ENCODE data around the gene CHKA. TPM values are rescaled to one million over a fixed set of nuclear protein-coding genes. Genes with fewer than 3 reads are reported as not detected.

Gene CHKA
- 22.0 and 37.0 TPM in 2 replicates for total RNA-seq

DNA sequence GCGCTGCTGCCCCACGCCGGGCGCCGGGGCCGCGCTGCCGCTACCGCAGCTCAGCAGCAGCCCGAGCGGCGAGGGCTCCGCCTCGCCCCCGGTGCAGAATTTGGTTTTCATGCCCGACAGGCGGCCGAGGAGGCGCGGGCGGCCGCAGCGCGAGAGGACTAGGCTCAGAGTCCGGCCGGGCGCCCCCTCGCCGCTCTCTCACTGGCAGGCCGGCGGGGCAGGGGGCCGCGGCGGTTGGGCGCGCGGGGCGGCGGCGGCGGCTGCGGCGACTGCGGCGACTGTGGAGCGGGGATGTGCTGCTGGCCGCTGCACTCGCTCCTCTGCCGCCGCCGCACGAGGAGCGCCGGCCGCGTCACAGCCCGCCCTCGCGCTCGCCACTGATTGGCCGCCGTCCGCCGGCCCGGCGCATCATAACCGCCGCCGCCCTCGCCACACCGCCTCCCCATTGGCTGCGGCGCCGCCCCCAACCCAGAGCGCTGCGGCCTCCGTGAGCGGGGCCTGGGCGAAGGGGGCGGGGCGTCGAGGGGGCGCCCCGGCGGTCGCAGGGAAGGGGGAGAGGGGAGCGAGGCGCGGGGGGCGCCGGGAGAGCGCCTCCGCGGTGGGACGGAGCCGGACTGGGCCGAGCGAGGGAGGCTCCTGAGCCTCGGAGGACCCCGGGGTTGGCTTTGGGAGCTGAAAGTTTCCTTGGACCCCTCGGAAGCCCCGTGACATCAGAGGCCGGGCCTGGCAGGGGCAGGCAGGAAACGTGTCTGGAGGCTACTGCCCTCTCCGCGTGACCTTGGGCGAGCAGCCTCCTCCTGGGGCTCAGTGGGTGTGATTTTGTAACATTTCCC, at the start of gene CHKA:
TSS of gene CHKA (minus strand) at position 322 of the 833 bp plus-strand sequence. CDS start at position 111, 211 bp downstream.
- DNase-seq (ENCODE audit: low read depth in 2 of 2): peak; percentile 73 to 95

DNA sequence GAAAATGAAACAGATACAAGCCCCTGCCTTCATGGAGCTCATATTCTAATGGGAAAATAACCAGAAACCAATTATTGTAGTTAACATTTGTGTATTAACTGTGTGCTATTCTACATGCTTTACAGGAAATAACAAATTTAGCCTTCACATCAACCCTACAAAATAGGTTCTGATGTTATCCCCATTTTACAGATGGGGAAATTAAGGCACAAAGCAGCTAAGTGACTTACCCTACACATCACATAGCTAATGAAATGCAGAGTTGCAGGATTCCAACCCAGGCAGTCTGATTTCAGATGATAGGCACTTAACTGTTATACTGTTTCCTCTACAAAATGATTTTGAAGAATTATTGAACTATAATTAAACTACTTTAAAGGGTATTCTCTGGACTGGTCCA, 48.3 kb upstream of the CHKA start:
- no peak for DNase-seq (ENCODE audit: low read depth in 2 of 2)

- DNase-seq (ENCODE audit: low read depth in 2 of 2): no peak
Measured at GRCh38 chr11:68168694-68169093, 47.5 kb upstream of the CHKA start.

- DNase-seq (ENCODE audit: low read depth in 2 of 2): no peak
Measured at GRCh38 chr11:68167474-68167873, 46.3 kb upstream of the CHKA start.

GRCh38 chr11:68166969-68167368, 45.8 kb upstream of the CHKA start:
- no peak for DNase-seq (ENCODE audit: low read depth in 2 of 2)

- DNase-seq (ENCODE audit: low read depth in 2 of 2): no peak
Measured at GRCh38 chr11:68165601-68166000, 44.4 kb upstream of the CHKA start.

GRCh38 chr11:68164437-68164836, 43.2 kb upstream of the CHKA start:
- no peak for DNase-seq (ENCODE audit: low read depth in 2 of 2)

- no peak for DNase-seq (ENCODE audit: low read depth in 2 of 2)
Measured at GRCh38 chr11:68163691-68164090, 42.5 kb upstream of the CHKA start.

DNA sequence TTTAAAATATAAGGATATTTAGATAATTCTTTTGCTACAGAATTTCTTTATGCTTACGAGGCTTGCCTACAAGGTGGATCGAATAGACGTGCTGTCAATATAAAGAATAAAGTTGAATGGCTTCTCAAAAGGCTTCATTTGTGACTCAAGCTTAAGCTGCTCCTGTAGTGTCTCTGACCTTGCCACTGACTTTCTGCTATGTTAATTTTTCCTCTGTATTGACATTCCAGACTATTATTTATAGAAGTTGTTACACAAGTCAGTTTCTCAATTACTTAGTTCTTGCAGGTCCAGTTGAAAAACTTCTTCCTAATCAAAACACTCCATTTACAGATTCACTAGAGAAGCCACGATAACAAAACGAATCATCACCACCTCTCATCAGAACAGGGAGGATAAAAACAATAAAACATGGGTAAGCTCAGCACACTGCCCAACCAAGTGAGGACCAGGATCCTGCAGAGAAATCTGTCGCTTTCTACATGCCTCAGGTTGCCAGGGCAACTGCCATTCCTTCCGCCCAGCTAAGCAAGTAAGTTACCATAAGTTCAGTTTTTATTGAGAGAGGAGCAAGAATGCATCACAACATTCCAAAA, 39.0 kb upstream of the CHKA start:
- DNase-seq (ENCODE audit: low read depth in 2 of 2): no peak

- no peak for DNase-seq (ENCODE audit: low read depth in 2 of 2)
Measured at GRCh38 chr11:68159665-68160064, 38.5 kb upstream of the CHKA start.

DNA sequence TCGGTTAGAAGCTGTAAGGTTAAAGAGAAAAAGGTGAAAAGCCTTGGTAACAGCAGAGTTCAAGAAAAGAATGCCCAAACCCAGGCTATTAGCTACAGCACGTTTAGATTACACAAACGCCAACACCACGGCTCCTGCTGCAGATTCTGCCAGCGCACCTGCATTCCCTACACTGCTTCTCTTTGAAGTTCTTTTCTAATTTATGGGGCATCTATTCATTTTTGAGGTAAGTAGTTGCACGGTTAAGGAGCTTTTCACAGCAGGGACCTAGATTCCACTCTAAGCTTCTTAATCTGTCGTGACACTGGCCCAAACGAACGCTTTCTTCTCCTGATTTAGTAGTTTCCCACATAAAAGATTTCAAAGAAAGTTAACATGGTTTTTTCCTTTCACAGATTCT, 38.0 kb upstream of the CHKA start:
- DNase-seq (ENCODE audit: low read depth in 2 of 2): no peak

DNA sequence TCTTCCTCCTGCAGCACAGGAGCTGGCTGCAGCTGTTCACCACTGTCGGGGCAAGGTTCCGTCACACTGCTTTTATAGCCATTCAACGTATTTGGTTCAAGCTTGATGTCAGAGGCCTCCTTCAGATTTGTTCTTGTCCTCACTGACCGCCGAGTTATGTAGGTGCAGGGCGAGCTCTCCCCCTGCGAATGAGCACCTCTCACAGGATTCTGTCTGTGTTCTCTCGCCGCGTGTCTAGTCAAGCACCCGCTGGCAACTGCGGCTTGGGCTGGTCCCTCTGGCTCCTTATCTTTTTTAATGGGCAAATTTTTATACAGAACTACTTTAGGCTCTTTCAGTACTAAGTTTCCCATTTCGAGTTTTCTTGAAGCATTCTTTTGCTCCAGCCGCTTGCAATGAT, 37.4 kb upstream of the CHKA start:
- DNase-seq (ENCODE audit: low read depth in 2 of 2): no peak

DNA sequence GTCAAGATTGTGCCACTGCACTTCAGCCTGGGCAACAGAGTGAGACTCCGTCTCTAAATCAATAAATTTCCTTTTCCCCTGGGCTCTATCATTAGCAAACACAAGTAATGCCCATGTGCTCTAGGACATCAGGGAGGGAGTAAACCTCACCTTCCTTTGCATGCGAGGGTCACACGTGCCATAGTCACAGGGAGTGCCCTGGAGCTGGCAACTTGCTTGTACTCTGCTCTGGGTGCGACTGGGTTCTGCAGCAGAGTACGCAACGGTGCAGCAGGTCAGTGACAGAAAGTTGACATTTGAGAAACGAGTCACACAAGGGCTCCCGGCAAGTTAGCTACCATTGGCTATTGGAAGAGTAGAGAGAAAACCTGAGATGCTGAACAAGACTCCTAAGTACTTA, 32.6 kb upstream of the CHKA start:
- no peak for DNase-seq (ENCODE audit: low read depth in 2 of 2)

GRCh38 chr11:68150037-68150436, 28.8 kb upstream of the CHKA start:
- peak in 1 of 2 donors; percentile 82 for DNase-seq (ENCODE audit: low read depth in 2 of 2)

DNA sequence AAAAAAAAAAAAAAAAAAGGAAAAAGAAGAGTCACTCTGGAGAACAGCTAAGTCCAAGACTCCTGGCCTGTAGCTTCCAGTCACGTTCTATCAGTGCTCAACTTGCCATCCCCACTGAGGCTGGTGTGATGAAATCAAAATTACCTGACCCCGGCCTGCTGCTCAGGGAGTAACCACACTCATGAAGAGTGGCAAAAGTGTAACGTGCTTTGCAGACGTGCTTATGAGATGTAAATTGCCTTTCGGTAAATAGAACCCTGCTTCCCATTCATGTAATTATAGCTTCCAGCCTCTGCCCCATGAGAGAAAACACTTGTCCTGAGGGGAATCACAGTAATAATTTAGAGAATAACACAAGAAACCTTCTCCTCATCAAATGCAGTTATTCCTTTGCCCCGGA, 28.2 kb upstream of the CHKA start:
- DNase-seq (ENCODE audit: low read depth in 2 of 2): no peak

GRCh38 chr11:68148879-68149278, 27.7 kb upstream of the CHKA start:
- no peak for DNase-seq (ENCODE audit: low read depth in 2 of 2)

DNA sequence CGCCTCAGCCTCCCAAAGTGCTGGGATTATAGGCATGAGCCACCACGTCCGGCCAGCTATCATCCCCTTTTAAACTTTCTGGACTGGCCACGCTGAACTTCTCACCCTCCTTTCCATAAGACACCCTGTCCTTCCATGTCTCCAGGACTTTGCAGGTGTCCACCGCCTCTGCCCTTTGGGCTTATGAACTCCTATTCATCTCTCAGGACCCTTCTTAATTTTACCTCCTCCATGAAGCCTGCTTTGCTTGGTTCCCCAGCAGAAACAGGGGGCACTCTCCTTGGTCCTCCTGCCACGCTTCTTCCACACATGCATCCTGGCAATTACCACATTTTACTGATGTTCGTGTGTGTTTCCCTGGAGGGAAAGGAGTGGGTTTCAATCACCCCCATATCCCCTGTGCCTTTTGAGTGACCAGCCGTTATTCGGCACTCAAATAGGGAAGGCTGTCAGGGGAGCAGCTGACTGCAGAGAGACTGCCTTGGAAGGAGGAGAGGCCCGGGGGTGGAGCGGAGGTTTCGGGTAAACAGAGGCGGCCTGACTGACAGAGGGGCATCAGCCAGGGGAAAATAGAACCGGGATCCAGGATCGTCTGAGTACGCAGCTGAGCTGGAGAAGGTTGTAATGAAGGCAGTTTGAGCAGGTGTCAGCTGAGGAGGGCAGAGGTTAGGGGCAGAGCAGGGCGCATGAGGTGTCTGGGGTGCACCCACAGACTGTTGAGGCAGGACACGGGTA, 27.1 kb upstream of the CHKA start:
- DNase-seq (ENCODE audit: low read depth in 2 of 2): no peak

- peak in 1 of 2 donors; percentile 64 for DNase-seq (ENCODE audit: low read depth in 2 of 2)
Measured at GRCh38 chr11:68146704-68147474, 25.7 kb upstream of the CHKA start.

DNA sequence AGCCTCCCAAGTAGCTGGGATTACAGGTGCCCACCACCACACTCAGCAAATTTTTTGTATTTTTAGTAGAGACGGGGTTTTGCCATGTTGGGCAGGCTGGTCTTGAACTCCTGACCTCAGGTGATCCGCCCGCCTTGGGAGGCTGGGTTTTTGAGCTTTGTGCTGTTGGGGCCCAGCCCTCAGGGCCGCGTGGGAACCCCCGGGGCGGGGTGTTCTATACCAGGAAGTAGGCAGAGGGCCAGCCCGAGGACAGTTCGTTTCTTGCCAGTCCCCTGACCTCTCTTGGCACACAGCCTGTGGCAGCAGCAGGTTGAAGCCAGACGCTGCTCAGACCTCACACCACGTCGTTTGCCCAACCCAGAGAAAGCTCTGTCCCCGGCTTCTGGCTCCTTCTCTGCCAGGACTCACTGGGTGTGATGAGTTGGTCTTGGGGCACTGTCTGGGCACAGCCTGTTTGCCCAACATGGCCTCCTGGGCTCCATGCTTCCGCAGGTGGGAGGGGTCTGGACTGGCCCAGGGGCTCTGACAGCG, 24.9 kb upstream of the CHKA start:
- DNase-seq (ENCODE audit: low read depth in 2 of 2): peak; percentile 58 to 76

DNA sequence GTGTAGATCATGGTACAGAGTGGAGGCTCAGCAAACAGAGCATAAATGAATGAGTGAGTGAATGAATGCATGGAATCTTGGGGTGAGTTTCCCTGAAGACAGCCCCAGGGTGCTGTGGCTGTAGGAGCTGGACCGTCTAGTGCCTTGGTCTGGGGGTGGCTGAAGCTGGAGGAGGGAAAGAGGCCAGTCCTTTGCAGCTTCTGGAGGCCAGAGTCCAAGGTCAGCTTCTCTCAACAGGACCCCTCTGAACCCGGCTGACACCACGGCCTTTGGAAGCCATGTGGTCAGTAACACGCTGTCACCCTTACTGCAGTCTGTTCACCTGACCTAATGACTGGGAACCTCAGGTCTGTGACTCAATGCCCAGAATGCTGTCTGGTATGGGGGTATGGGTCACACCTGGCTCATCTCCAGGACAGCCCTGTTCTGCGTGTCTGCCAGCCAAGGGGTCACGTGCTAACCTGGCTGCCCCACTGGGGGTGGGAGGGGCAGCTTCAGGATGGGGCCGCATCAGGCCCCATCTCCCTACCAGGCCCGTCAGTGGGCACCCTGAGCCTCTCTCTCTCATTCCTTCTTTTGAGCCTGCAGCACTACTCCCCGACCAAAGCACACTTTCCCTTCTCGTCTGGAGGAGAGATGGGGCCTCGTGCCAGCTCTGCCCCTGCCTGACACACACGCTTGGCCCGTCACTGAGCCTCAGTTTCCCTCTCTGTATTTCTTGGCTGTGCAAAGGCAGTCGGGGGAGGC, 24.1 kb upstream of the CHKA start:
- peak in 1 of 2 donors; percentile 16 for DNase-seq (ENCODE audit: low read depth in 2 of 2)

- no peak for DNase-seq (ENCODE audit: low read depth in 2 of 2)
Measured at GRCh38 chr11:68143310-68143689, 22.1 kb upstream of the CHKA start.
